ENCODE results near the gene BCL2L2.

The BCL2L2 gene

GRCh38 chr14:23310546-23310945 is 3.9 kb downstream of the BCL2L2 start:
- no peak overlapping the region for H3K27ac ChIP-seq
- no peak for TF ChIP-seq CTCF (conservative IDR thresholded peaks at IDR 0.05)

GRCh38 chr14:23316300-23316699 is 9.7 kb downstream of the BCL2L2 start:
- H3K27ac ChIP-seq: no peak overlapping the region
- no peak for TF ChIP-seq CTCF (conservative IDR thresholded peaks at IDR 0.05)

- no peak for TF ChIP-seq CTCF (conservative IDR thresholded peaks at IDR 0.05)
- H3K27ac ChIP-seq: peak overlapping the region; percentile 94
These were observed 13.3 kb downstream of the BCL2L2 start for GRCh38 chr14:23319746-23320583.

- H3K27ac ChIP-seq: peak within 1 kb of the TSS; percentile 94
- no peak for TF ChIP-seq CTCF (conservative IDR thresholded peaks at IDR 0.05)
These were observed 14.2 kb downstream of the BCL2L2 start, which contains the start of gene PABPN1 for GRCh38 chr14:23320584-23321571. Gene PABPN1 (plus strand): TSS chr14:23321457. CDS start chr14:23321470, 13 bp downstream.

- H3K27ac ChIP-seq: peak overlapping the region; percentile 94
- no peak for TF ChIP-seq CTCF (conservative IDR thresholded peaks at IDR 0.05)
These were observed 15.2 kb downstream of the BCL2L2 start for GRCh38 chr14:23321572-23322547.

GRCh38 chr14:23322568-23323517 is 16.2 kb downstream of the BCL2L2 start:
- no peak for TF ChIP-seq CTCF (conservative IDR thresholded peaks at IDR 0.05)
- H3K27ac ChIP-seq: peak overlapping the region; percentile 94
